GM12872 (cell line): ENCODE measurements around the gene WDR37.

Experiments
- TF ChIP-seq, protein P1 (sequence below): IDR thresholded peaks from 3 replicates; pipeline ENCODE4 v1.5.1; 2011; ENCODE audit warnings: low read depth, mild to moderate bottlenecking, low read length, moderate library complexity; ENCODE audit not compliant: insufficient read depth

WDR37 gene

DNA sequence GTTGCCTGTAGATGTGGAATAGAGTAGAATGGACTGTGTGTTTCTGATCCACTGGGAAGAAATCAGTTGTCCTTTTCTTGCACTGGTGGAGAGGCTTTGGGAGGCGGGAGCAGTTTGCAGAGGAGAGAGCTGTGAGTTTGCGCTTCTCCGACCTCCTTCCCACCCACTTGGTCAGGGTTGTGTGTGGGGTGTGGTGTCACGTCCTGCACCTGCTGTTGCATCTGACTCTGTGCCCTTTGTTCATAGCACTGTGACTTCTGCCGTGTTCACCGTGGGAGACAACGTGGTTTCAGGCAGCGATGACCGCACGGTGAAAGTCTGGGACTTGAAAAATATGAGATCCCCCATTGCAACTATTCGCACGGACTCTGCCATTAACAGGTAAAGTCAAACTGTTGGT, 67.8 kb downstream of the WDR37 start:
- TF ChIP-seq, protein P1, sequence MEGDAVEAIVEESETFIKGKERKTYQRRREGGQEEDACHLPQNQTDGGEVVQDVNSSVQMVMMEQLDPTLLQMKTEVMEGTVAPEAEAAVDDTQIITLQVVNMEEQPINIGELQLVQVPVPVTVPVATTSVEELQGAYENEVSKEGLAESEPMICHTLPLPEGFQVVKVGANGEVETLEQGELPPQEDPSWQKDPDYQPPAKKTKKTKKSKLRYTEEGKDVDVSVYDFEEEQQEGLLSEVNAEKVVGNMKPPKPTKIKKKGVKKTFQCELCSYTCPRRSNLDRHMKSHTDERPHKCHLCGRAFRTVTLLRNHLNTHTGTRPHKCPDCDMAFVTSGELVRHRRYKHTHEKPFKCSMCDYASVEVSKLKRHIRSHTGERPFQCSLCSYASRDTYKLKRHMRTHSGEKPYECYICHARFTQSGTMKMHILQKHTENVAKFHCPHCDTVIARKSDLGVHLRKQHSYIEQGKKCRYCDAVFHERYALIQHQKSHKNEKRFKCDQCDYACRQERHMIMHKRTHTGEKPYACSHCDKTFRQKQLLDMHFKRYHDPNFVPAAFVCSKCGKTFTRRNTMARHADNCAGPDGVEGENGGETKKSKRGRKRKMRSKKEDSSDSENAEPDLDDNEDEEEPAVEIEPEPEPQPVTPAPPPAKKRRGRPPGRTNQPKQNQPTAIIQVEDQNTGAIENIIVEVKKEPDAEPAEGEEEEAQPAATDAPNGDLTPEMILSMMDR: no peak

DNA sequence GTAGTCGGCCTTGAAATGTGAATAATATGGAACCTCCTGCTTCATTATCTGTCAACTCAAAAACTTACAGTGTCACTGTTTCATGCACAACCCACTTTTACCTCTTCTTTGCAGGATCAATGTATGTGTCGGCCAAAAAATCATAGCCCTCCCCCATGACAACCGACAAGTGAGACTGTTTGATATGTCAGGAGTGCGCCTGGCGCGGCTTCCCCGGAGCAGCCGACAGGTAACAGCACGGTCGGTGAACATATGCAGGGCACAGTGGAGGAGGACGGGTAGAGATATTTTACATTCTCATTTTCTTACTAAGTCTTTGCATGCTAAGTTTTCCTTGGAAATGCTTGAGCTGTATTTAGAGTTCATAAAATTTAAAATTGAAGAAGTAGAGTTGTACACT, 68.6 kb downstream of the WDR37 start:
- TF ChIP-seq, protein P1: no peak

DNA sequence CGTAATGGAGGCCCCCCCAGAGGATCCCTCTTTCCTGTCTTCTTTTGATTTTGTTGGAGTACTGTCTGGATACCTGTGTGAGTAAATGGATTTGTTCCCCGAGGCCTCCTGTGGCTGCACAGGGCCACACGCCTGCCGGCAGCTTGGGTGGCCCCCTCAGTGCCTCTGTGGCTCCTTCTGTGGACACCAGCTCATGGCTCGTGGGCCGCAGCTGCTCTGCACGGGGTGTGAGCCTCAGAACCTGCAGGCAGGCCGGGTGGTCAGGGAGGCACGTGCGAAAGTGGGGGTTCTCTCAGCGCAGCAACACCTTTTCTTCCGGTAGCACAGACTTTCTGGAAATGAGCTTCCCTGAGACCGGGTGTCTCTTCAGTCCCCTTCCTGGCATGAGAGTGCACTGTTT, 70.3 kb downstream of the WDR37 start:
- TF ChIP-seq, protein P1: no peak

DNA sequence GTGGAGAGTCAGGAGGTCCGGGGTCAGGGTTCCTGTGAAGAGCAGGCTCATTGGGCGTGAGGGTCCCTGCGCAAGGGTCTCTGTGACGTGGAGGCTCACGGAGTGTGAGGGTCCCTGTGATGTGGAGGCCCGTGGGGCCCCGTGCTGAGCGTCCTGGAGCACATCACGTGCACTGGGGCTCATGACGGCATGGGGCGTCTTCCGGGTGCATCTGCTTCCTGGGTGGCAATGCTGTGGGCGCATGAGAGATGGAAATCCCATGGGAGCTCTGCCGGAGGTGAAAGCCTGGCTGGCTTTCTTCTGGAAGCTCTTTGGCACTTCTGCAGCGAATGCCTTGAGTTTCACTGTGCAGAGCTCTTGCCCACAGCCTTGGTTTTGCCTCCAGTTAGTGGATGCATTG, 71.4 kb downstream of the WDR37 start:
- TF ChIP-seq, protein P1: no peak

DNA sequence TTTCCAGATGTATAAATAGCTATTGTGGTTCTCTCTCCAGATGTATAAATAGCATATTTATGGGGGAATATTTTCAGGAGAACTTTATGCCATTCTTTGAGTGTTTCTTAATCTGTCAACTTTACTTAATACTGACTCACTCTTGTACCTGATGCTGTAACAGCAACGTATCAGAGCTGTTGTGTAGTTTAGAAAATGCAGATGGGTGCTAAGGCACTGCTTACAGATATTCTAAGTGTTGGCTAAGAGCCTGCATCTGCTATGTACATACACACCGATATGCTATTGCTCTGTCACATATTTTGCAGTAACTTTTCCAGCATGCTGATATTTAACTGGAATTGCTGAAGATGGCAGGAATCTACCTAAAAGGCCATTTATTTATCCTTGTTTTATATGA, 71.9 kb downstream of the WDR37 start:
- TF ChIP-seq, protein P1: no peak

DNA sequence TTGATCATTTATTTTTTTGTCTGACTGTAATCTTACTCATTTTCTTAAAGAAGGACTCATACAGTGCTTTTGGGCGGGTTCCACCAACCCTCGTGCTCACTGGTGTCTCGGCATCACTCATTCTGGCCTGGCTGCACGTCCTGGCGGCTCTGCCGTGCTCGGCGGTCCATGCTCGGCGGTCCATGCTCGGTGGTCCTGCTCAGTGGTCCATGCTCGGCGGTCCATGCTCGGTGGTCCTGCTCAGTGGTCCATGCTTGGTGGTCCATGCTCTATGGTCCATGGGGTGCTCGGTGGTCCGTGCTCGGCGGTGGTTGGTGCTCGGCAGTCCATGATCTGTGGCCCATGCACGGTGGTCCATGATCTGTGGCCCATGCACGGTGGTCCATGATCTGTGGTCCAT, 72.5 kb downstream of the WDR37 start:
- TF ChIP-seq, protein P1: no peak

DNA sequence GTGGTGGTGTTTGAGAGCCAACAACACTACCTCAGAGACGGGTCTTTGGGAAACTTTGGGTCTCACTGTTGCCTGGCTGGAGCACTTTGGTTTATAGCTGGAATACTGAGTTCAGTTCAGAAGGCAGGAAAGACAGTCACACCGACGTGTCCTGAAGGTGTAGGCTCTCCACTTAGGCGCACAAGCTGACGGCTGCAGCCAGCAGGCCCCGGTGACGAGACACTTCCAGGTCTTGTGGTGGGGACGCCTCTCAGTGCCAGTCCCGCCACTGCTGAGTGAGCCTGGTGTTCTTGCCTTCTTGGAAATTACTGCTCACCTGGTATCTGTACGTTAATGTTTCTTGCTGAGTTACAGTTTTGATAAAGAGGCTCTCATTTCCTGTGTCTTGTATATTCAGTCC, 74.0 kb downstream of the WDR37 start:
- TF ChIP-seq, protein P1: no peak
